B cell (primary cell): ENCODE measurements around the gene SCART1. TPM values are rescaled to one million over a fixed set of nuclear protein-coding genes. Genes with fewer than 3 reads are reported as not detected.

Experiments
- ATAC-seq: fragments of 200-7000 bp; cut with Tn5 transposase; one replicate; pipeline ENCODE4 v1.10.0; 2021; ENCODE audit warnings: low read depth, mild to moderate bottlenecking, moderate number of reproducible peaks, moderate library complexity
- CTCF ChIA-PET: fragments of 350-600 bp; sonication (Branson Sonifier 250); formaldehyde crosslinking; loops from one replicate; lab custom pipeline; 2021; ENCODE audit warnings: antibody characterized with exemption, inconsistent platforms; lab: Charles Lee
- POLR2A ChIA-PET: fragments of 350-600 bp; sonication (Branson Sonifier 250); formaldehyde crosslinking; loops from one replicate; lab custom pipeline; 2021; ENCODE audit warnings: antibody characterized with exemption; lab: Charles Lee
- DNase-seq: peaks from one replicate; pipeline ENCODE4 v3.0.0; 2013
- H2AFZ ChIP-seq: 2 replicates; pipeline ENCODE4 v1.6.1; 2012; ENCODE audit warnings: mild to moderate bottlenecking, low read depth, low read length; ENCODE audit not compliant: insufficient read depth, poor library complexity, severe bottlenecking
- H3K27ac ChIP-seq, 2 donors: 1 replicate in 1 of 2; 2 replicates in 1 of 2; pipeline ENCODE4 v1.5.1; 2012 to 2013; ENCODE audit warnings: low read length in 2 of 2, mild to moderate bottlenecking in 2 of 2, moderate library complexity in 1 of 2
- H3K27me3 ChIP-seq, 4 experiments: fragments of 200-600 bp in 1 of 4; sonication (generic) in 1 of 4; replicated peaks in 1 of 4; 1 replicate in 2 of 4; 2 replicates in 2 of 4; pipeline versions ENCODE4 v1.6.1 to v1.7.0; 2013 to 2016; ENCODE audit warnings: low read length in 3 of 4, mild to moderate bottlenecking in 2 of 4, mixed read lengths in 1 of 4, moderate library complexity in 1 of 4; ENCODE audit not compliant: insufficient read depth in 4 of 4, control insufficient read depth in 3 of 4; ENCODE audit errors: control extremely low read depth in 1 of 4
- H3K36me3 ChIP-seq, 2 experiments: replicated peaks in 1 of 2; 1 replicate in 1 of 2; 2 replicates in 1 of 2; pipeline versions ENCODE4 v1.6.1 to v1.7.1; 2013; ENCODE audit warnings: low read length in 1 of 2; ENCODE audit not compliant: insufficient read depth in 2 of 2, control insufficient read depth in 1 of 2; ENCODE audit errors: control extremely low read depth in 1 of 2, extremely low read depth in 1 of 2
- H3K4me1 ChIP-seq, 2 donors: fragments of 200-600 bp in 1 of 2; sonication (generic) in 1 of 2; 1 replicate in 1 of 2; 2 replicates in 1 of 2; pipeline versions ENCODE4 v1.5.1 to v1.6.1; 2013 to 2017; ENCODE audit warnings: low read length in 2 of 2; ENCODE audit not compliant: control insufficient read depth in 2 of 2, insufficient read depth in 2 of 2
- H3K4me2 ChIP-seq: replicated peaks from 2 replicates; pipeline ENCODE3; 2012; ENCODE audit warnings: mild to moderate bottlenecking, low read depth, low read length; ENCODE audit not compliant: poor library complexity, severe bottlenecking
- H3K4me3 ChIP-seq, 5 experiments: fragments of 200-600 bp in 1 of 5; sonication (generic) in 1 of 5; 1 replicate in 3 of 5; 2 replicates in 2 of 5; pipeline versions ENCODE4 v1.5.1 to v1.7.0; 2011 to 2016; ENCODE audit warnings: low read length in 4 of 5, mild to moderate bottlenecking in 4 of 5, low read depth in 2 of 5, control low read depth in 1 of 5, moderate library complexity in 1 of 5; ENCODE audit not compliant: insufficient read depth in 1 of 5; ENCODE audit errors: control extremely low read depth in 1 of 5, extremely low read depth in 1 of 5
- H3K79me2 ChIP-seq: fragments of 200-600 bp; sonication (generic); one replicate; pipeline ENCODE4 v1.6.0; 2016; ENCODE audit warnings: low read length; ENCODE audit not compliant: control insufficient read depth, insufficient read depth
- H3K9ac ChIP-seq: fragments of 200-600 bp; sonication (generic); 2 replicates; pipeline ENCODE4 v1.6.1; 2017; ENCODE audit warnings: mild to moderate bottlenecking, low read length, moderate library complexity
- H3K9me3 ChIP-seq, 3 donors: one replicate each; pipeline versions ENCODE4 v1.6.1 to v1.7.1; 2013; ENCODE audit warnings: low read length in 2 of 3; ENCODE audit not compliant: control insufficient read depth in 2 of 3, insufficient read depth in 1 of 3; ENCODE audit errors: control extremely low read depth in 1 of 3
- H4K20me1 ChIP-seq: 2 replicates; pipeline ENCODE4 v1.6.0; 2012; ENCODE audit warnings: mild to moderate bottlenecking, low read length; ENCODE audit not compliant: insufficient read depth, control insufficient read depth, poor library complexity, severe bottlenecking
- H3K27ac Mint-ChIP-seq: one replicate; pipeline ENCODE4 v1.8.0; 2021; ENCODE audit warnings: mixed read lengths
- H3K27me3 Mint-ChIP-seq: one replicate; pipeline ENCODE4 v1.8.0; 2021; ENCODE audit warnings: mixed read lengths
- H3K4me1 Mint-ChIP-seq: one replicate; pipeline ENCODE4 v1.8.0; 2021; ENCODE audit warnings: mixed read lengths
- H3K4me3 Mint-ChIP-seq: one replicate; pipeline ENCODE4 v1.8.0; 2021; ENCODE audit warnings: mixed read lengths
- H3K9me3 Mint-ChIP-seq: one replicate; pipeline ENCODE4 v1.8.0; 2022; ENCODE audit warnings: mixed read lengths; ENCODE audit not compliant: insufficient read depth
- CTCF ChIP-seq: fragments of 200-600 bp; IDR thresholded peaks from one replicate; pipeline ENCODE4 v1.8.0; 2022; ENCODE audit warnings: antibody characterized with exemption, mild to moderate bottlenecking
- EZH2 ChIP-seq: IDR thresholded peaks from 2 replicates; pipeline ENCODE4 v1.6.1; 2012; ENCODE audit warnings: borderline replicate concordance, low read depth, mild to moderate bottlenecking, moderate library complexity, low read length; ENCODE audit not compliant: insufficient read depth, poor library complexity, severe bottlenecking
- WGBS: methylation state at CpG from one replicate; pipeline ENCODE4 v1.1.5; 2013; ENCODE audit warnings: missing lambda C conversion rate; ENCODE audit not compliant: insufficient coverage; 5-methylcytosine and 5-hydroxymethylcytosine counted together
- intact Hi-C: fragments of 100-400 bp; cut with micrococcal nuclease; formaldehyde crosslinking; loops from one replicate; pipeline ENCODE4 v1.10.0; 2022
- polyA plus RNA-seq: library from polyadenylated mRNA; depleted of rRNA; stranded (reverse); fragments of >200 nt; gene quantifications from 2 replicates; pipeline ENCODE4 v1.2.3, GENCODE V29; 2012
- total RNA-seq, 2 donors: library from RNA; stranded (reverse); fragments of 120-200 nt in 1 of 2; gene quantifications; 1 replicate in 1 of 2; 2 replicates in 1 of 2; pipeline versions ENCODE4 v1.2.3 to v1.2.4, GENCODE V29; 2013 to 2022

The SCART1 gene
- total and polyA plus RNA-seq, 2 donors (not counting 1 experiment from before 2014, with no cell fraction given) = 4.1 to 4.7 TPM

- H3K27me3 ChIP-seq = no peaks in the 10 kb centered on the region
- H3K9ac ChIP-seq = no peak overlapping the region
- no peaks in the 10 kb centered on the region for H3K79me2 ChIP-seq
- no peak for TF ChIP-seq EZH2
- TF ChIP-seq CTCF = no peak
- intact Hi-C loops = no loop called here
- no peak overlapping the region for H2AFZ ChIP-seq
- H3K36me3 ChIP-seq = no peaks in the 10 kb centered on the region
- H4K20me1 ChIP-seq = no peaks in the 10 kb centered on the region
- ChIA-PET POLR2A (no interaction called here), CTCF (no interaction called here)
- no peaks in the 10 kb centered on the region for H3K4me1 ChIP-seq
- no peak overlapping the region for H3K27ac ChIP-seq
- Mint-ChIP-seq H3K4me3 (no peak overlapping the region), H3K4me1 (no peaks in the 10 kb centered on the region), H3K27me3 (no peaks in the 10 kb centered on the region), H3K9me3 (no peaks in the 10 kb centered on the region), H3K27ac (no peak overlapping the region)
- WGBS = 97% methylated on average over 5 of the region's 12 CpGs
- ATAC-seq (no peak), DNase-seq (no peak)
- no peak overlapping the region for H3K4me3 ChIP-seq
- no peak overlapping the region for H3K4me2 ChIP-seq
- no peaks in the 10 kb centered on the region for H3K9me3 ChIP-seq
These were observed 10.9 kb downstream of the SCART1 start for GRCh38 chr10:133464582-133465031.

DNA sequence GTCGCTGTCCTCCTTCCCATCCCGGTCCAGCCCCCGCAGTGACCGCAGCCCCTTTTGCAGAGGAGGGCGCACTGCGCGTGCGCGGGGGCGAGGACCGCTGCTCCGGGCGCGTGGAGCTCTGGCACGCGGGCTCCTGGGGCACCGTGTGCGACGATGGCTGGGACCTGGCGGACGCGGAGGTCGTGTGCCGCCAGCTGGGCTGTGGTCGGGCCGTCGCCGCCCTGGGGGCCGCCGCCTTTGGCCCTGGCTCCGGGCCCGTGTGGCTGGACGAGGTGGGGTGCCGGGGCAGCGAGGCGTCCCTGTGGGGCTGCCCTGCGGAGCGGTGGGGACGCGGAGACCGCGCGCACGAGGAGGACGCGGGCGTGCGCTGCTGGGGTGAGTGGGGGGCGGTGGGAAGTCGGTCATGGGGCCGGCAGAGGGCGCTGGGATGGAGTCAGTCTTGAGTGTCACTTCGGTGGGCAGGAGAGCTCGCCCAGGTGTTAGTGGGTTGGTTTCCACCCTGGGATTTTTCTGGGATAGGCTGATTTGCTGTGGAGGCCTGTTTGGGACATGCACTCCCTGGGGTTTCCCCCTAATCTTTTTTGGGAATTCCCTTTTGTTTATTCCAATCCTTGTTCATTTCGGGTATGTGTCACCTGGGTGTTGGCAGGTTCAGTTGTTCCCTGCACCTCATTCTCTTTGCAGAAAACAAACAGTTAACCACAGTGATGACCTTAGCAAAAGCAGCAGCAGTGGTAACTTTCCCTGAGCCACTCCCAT lies 11.6 kb downstream of the SCART1 start:
- ATAC-seq (no peak), DNase-seq (no peak)
- Histone ChIP-seq H3K9ac (no peak overlapping the region), H3K9me3 (peaks cover 0 to 3% (median 0%) of the 10 kb centered on the region in 3 donors), H3K4me1 (no peaks in the 10 kb centered on the region), H4K20me1 (no peaks in the 10 kb centered on the region), H3K4me2 (no peak overlapping the region), H2AFZ (no peak overlapping the region), H3K36me3 (no peaks in the 10 kb centered on the region), H3K4me3 (no peak overlapping the region), H3K27ac (no peak overlapping the region), H3K27me3 (no peaks in the 10 kb centered on the region), H3K79me2 (no peaks in the 10 kb centered on the region)
- H3K27me3 Mint-ChIP-seq = no peaks in the 10 kb centered on the region
- intact Hi-C loops = no loop called here
- TF ChIP-seq CTCF = no peak
- no peak for TF ChIP-seq EZH2
- no peak overlapping the region for H3K4me3 Mint-ChIP-seq
- 63% methylated on average over 55 of the region's 55 CpGs for WGBS
- ChIA-PET POLR2A (no interaction called here), CTCF (no interaction called here)
- no peaks in the 10 kb centered on the region for H3K9me3 Mint-ChIP-seq
- no peak overlapping the region for H3K27ac Mint-ChIP-seq
- no peaks in the 10 kb centered on the region for H3K4me1 Mint-ChIP-seq
